MM.1S (cell line): Measurements from ENCODE around the gene VCL.

ENCODE experiments used
- DNase-seq: peaks from one replicate; pipeline ENCODE4 v3.0.0-alpha.2; 2015
- H2AFZ ChIP-seq: fragments of 300-600 bp; sonication (generic); 2 replicates; pipeline ENCODE4 v1.6.0; 2016; ENCODE audit warnings: antibody characterized with exemption, low read length
- H3F3A ChIP-seq: fragments of 300-600 bp; sonication (generic); 2 replicates; pipeline ENCODE4 v1.6.1; 2016; ENCODE audit warnings: mild to moderate bottlenecking, antibody characterized with exemption, low read length, moderate library complexity, mixed read lengths; ENCODE audit not compliant: insufficient read depth
- H3K27ac ChIP-seq: fragments of 300-600 bp; sonication (generic); 2 replicates; pipeline ENCODE4 v1.5.1; 2016; ENCODE audit warnings: mild to moderate bottlenecking, low read length
- H3K27me3 ChIP-seq: fragments of 300-600 bp; sonication (generic); replicated peaks from 2 replicates; pipeline ENCODE4 v1.6.0; 2016; ENCODE audit warnings: low read length; ENCODE audit not compliant: insufficient read depth
- H3K36me3 ChIP-seq: fragments of 300-600 bp; sonication (generic); replicated peaks from 2 replicates; pipeline ENCODE4 v1.6.1; 2016; ENCODE audit warnings: mild to moderate bottlenecking, low read length, mixed read lengths; ENCODE audit not compliant: insufficient read depth
- H3K4me1 ChIP-seq: fragments of 300-600 bp; sonication (generic); 2 replicates; pipeline ENCODE4 v1.6.1; 2016; ENCODE audit warnings: low read length, mixed read lengths
- H3K4me2 ChIP-seq: fragments of 300-600 bp; sonication (generic); 2 replicates; pipeline ENCODE4 v1.6.0; 2016; ENCODE audit warnings: low read depth, low read length
- H3K4me3 ChIP-seq: fragments of 300-600 bp; sonication (generic); 2 replicates; pipeline ENCODE4 v1.5.1; 2016; ENCODE audit warnings: low read length, mixed read lengths
- H3K79me2 ChIP-seq: fragments of 300-600 bp; sonication (generic); 2 replicates; pipeline ENCODE4 v1.6.1; 2016; ENCODE audit warnings: mixed run types, low read length, mixed read lengths
- H3K9ac ChIP-seq: fragments of 300-600 bp; sonication (generic); 2 replicates; pipeline ENCODE4 v1.6.1; 2016; ENCODE audit warnings: low read length, mixed read lengths
- H3K9me2 ChIP-seq: fragments of 300-600 bp; sonication (generic); replicated peaks from 2 replicates; pipeline ENCODE4 v1.6.1; 2016; ENCODE audit warnings: mild to moderate bottlenecking, low read length, mixed read lengths; ENCODE audit not compliant: insufficient read depth
- H3K9me3 ChIP-seq: fragments of 300-600 bp; sonication (generic); replicated peaks from 2 replicates; pipeline ENCODE4 v1.6.1; 2016; ENCODE audit warnings: mild to moderate bottlenecking, low read length, mixed read lengths; ENCODE audit not compliant: insufficient read depth
- H4K20me1 ChIP-seq: fragments of 300-600 bp; sonication (generic); 2 replicates; pipeline ENCODE4 v1.6.1; 2016; ENCODE audit warnings: mild to moderate bottlenecking, low read length, moderate library complexity, mixed read lengths; ENCODE audit not compliant: insufficient read depth
- CTCF ChIP-seq: fragments of 300-600 bp; sonication (generic); IDR thresholded peaks from 2 replicates; pipeline ENCODE4 v1.5.1; 2016; ENCODE audit warnings: antibody characterized with exemption, low read length, mixed read lengths
- EZH2 ChIP-seq: fragments of 300-600 bp; sonication (generic); optimal IDR thresholded peaks from 2 replicates; pipeline ENCODE3; 2017; ENCODE audit warnings: low read depth, mild to moderate bottlenecking, antibody characterized with exemption, low read length, mixed read lengths
- EZH2phosphoT487 ChIP-seq: fragments of 300-600 bp; sonication (generic); IDR thresholded peaks from 2 replicates; pipeline ENCODE4 v1.6.1; 2018; ENCODE audit warnings: antibody characterized with exemption, low read length

VCL gene

GRCh38 chr10:73992899-73993788 lies 4.8 kb upstream of the VCL start:
- DNase-seq, result no peak
- H2AFZ ChIP-seq, result no peak overlapping the region
- no peaks in the 10 kb centered on the region for H4K20me1 ChIP-seq
- no peaks in the 10 kb centered on the region for H3K36me3 ChIP-seq
- H3K9me3 ChIP-seq, result no peaks in the 10 kb centered on the region
- TF ChIP-seq CTCF (no peak), EZH2 (no peak), EZH2phosphoT487 (no peak)
- H3K9ac ChIP-seq, result no peak overlapping the region
- H3K79me2 ChIP-seq, result no peaks in the 10 kb centered on the region
- H3K27ac ChIP-seq, result no peak overlapping the region
- H3F3A ChIP-seq, result 0 out of 2 replicates have a peak, but pooled peaks cover 3% of the 10 kb centered on the region
- no peak overlapping the region for H3K4me3 ChIP-seq
- peaks cover 11% of the 10 kb centered on the region for H3K27me3 ChIP-seq
- H3K9me2 ChIP-seq, result no peaks in the 10 kb centered on the region
- H3K4me2 ChIP-seq, result no peak overlapping the region
- H3K4me1 ChIP-seq, result 0 out of 2 replicates have a peak, but pooled peaks cover 8% of the 10 kb centered on the region

GRCh38 chr10:73995035-73995358 lies 2.9 kb upstream of the VCL start:
- no peak for TF ChIP-seq EZH2phosphoT487
- no peak for TF ChIP-seq EZH2
- TF ChIP-seq CTCF, result no peak
- Histone ChIP-seq H3K27me3 (peaks cover 11% of the 10 kb centered on the region), H3K4me1 (peaks cover 14% of the 10 kb centered on the region; the same call in 1 of the 2 replicates), H3K27ac (no peak overlapping the region), H3K9ac (no peak overlapping the region), H3K36me3 (no peaks in the 10 kb centered on the region), H3K4me2 (no peak overlapping the region), H4K20me1 (no peaks in the 10 kb centered on the region), H3K9me2 (no peaks in the 10 kb centered on the region), H3K4me3 (no peak overlapping the region), H3F3A (0 out of 2 replicates have a peak, but pooled peaks cover 3% of the 10 kb centered on the region), H2AFZ (no peak overlapping the region), H3K9me3 (no peaks in the 10 kb centered on the region), H3K79me2 (no peaks in the 10 kb centered on the region)
- no peak for DNase-seq

GRCh38 chr10:73997461-73997786 lies 492 bp upstream of the VCL start:
- Histone ChIP-seq H3K9me2 (no peaks in the 10 kb centered on the region), H3K9me3 (no peaks in the 10 kb centered on the region), H3K4me1 (peaks cover 8% of the 10 kb centered on the region; the same call in 1 of the 2 replicates), H3K27me3 (peaks cover 11% of the 10 kb centered on the region), H3K79me2 (no peaks in the 10 kb centered on the region), H4K20me1 (no peaks in the 10 kb centered on the region), H2AFZ (peak overlapping the region; percentile 88), H3K27ac (no peak overlapping the region; the same call in 1 of the 2 replicates), H3F3A (0 out of 2 replicates have a peak, but pooled peaks cover 3% of the 10 kb centered on the region), H3K9ac (peak overlapping the region; percentile 55; the same call in 1 of the 2 replicates), H3K4me3 (peak overlapping the region; percentile 73), H3K36me3 (no peaks in the 10 kb centered on the region), H3K4me2 (peak overlapping the region; percentile 76)
- peak; percentile 67 for DNase-seq
- TF ChIP-seq EZH2 (no peak), CTCF (no peak), EZH2phosphoT487 (no peak)
